Neutrophil (primary cell): ENCODE measurements around the gene GRHPR.
"Not testable (repeated sequence)": the region's sequence is repeated elsewhere in the genome, so short reads cannot be mapped to it uniquely, and the experiment has no call there.

Experiments used
- H3K27ac ChIP-seq: fragments of 200-600 bp; sonication (generic); 2 replicates; pipeline ENCODE4 v1.5.1; 2016; ENCODE audit warnings: mild to moderate bottlenecking, moderate library complexity
- H3K27me3 ChIP-seq: fragments of 200-600 bp; sonication (generic); 2 replicates; pipeline ENCODE4 v1.6.0; 2016; ENCODE audit warnings: mild to moderate bottlenecking
- H3K36me3 ChIP-seq: fragments of 200-600 bp; sonication (generic); 2 replicates; pipeline ENCODE4 v1.5.1; 2017
- H3K4me1 ChIP-seq, 2 experiments: fragments of 200-600 bp in 1 of 2; sonication (generic) in 1 of 2; 1 replicate in 1 of 2; 2 replicates in 1 of 2; pipeline versions ENCODE4 v1.5.1 to v1.6.1; 2013 to 2016; ENCODE audit warnings: low read depth in 1 of 2, low read length in 1 of 2, mild to moderate bottlenecking in 1 of 2, moderate library complexity in 1 of 2; ENCODE audit not compliant: control insufficient read depth in 1 of 2, insufficient read depth in 1 of 2
- H3K4me3 ChIP-seq, 2 experiments: fragments of 200-600 bp in 1 of 2; sonication (generic) in 1 of 2; 1 replicate in 1 of 2; 2 replicates in 1 of 2; pipeline ENCODE4 v1.5.1; 2013 to 2016; ENCODE audit warnings: low read depth in 1 of 2, low read length in 1 of 2, mild to moderate bottlenecking in 1 of 2, moderate library complexity in 1 of 2
- H3K9me3 ChIP-seq: fragments of 200-600 bp; sonication (generic); 2 replicates; pipeline ENCODE4 v1.5.1; 2016
- TF ChIP-seq, protein P1 (sequence below): fragments of 200-600 bp; sonication (generic); IDR thresholded peaks from 2 replicates; pipeline ENCODE4 v1.5.1; 2016; ENCODE audit warnings: antibody characterized with exemption

Gene GRHPR

DNA sequence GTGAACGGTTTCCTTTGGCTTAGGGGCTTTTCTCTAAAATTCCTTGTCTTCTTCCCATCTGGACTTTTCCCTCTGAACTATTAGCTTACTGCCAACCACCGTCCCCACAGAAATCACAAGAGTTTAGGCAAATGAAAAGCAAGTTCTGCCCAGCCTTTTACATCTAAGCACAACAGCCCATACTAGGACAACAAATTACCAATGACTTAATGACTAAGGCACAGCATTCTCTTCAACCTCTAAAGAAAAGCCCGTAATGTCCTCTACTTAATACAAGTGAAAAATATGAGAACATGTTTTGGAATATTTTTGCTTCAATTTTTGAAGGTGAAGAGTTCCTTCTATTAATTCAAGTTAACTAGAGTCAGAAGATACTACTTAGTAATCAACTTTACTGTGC is 41.5 kb downstream of the GRHPR start:
- H3K27me3 ChIP-seq, result peaks cover 6% of the 10 kb centered on the region
- no peaks in the 10 kb centered on the region for H3K9me3 ChIP-seq
- TF ChIP-seq, protein P1, sequence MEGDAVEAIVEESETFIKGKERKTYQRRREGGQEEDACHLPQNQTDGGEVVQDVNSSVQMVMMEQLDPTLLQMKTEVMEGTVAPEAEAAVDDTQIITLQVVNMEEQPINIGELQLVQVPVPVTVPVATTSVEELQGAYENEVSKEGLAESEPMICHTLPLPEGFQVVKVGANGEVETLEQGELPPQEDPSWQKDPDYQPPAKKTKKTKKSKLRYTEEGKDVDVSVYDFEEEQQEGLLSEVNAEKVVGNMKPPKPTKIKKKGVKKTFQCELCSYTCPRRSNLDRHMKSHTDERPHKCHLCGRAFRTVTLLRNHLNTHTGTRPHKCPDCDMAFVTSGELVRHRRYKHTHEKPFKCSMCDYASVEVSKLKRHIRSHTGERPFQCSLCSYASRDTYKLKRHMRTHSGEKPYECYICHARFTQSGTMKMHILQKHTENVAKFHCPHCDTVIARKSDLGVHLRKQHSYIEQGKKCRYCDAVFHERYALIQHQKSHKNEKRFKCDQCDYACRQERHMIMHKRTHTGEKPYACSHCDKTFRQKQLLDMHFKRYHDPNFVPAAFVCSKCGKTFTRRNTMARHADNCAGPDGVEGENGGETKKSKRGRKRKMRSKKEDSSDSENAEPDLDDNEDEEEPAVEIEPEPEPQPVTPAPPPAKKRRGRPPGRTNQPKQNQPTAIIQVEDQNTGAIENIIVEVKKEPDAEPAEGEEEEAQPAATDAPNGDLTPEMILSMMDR, result no peak
- H3K4me3 ChIP-seq, result peak overlapping the region in 1 of 2 experiments; percentile 93
- no peaks in the 10 kb centered on the region for H3K36me3 ChIP-seq
- peaks cover 21 to 23% of the 10 kb centered on the region in 2 experiments for H3K4me1 ChIP-seq
- H3K27ac ChIP-seq, result no peak overlapping the region

DNA sequence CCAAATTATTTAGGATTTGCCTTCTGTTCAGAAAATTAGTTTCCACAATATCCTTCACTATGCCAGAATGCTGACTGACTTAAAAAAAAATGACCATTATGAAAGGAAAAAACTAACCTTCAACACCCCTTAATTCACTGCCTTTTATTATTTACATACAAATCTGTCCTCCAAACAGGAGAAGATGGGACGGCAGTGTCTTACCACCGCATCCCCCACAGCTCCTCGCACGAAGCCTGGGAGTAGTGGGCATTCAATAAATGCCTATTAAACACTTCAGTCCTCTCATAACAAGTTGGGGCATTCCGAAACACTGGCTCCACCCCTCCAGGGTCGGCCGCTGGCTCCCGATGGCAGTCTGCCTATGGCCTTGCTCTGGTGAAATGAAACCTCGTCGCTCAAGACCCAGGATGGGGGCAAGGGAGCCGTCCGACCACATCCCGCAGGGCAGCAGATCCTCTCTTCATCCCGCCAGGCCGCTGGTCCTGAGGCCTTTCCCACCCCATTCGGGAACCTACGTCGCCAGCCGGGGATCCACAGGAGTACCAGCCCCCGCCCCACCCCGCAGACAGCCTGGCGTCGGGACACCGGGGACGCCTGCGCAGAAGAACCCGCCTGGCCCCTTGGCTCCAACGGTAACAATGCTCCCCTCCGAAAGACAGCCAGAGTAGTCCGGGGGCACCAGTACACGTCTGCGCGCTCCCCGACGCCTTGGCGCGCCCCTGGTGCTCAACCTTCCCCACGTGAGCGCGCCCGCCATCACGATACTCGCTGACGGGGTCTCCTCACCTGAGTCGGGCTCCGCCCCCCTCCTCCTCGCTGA is 42.1 kb downstream of the GRHPR start:
- peak overlapping the region; percentile 85 for H3K27ac ChIP-seq
- H3K27me3 ChIP-seq, result peaks cover 6% of the 10 kb centered on the region
- TF ChIP-seq, protein P1, result no peak
- peak overlapping the region; percentile 93 to 95 for H3K4me3 ChIP-seq
- H3K36me3 ChIP-seq, result no peaks in the 10 kb centered on the region
- H3K9me3 ChIP-seq, result no peaks in the 10 kb centered on the region
- peaks cover 21 to 23% of the 10 kb centered on the region in 2 experiments for H3K4me1 ChIP-seq

DNA sequence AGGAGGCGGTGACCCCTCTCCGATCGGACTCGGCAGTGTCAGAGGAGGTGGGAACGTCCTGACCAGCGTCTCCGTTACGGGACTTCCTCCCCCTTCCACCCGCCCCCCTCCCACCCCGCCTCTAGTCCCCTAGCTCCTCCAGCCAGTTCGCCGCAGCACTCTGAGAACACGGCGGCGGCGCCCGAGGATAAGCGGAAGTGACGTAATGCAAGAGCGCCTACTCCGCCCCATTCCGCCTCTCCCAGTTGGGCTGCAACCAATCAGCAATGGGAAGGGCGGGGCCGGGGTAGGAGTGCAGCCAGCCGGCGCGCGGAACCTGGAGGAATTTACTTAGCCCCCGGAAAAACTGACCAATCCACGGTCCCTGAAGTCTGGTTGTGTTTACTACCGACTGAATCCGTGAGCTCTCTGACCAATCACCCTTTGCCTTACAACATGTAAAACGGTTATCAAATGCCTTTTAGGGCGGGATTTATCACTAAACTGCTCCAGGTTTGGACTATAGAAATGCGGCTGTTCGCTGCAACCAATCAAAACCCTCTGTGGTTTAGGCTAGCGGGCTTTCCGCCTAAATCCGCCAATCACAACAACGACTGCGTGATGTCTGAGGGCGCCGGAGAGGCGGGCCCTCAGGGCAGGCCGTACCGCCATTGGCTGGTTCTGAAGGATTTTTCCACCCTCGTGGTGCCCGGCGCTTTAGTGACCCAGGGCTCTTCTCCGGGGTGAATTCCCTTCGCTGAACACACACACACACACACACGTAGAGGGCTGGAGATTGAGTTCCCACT is 42.9 kb downstream of the GRHPR start, which contains the start of gene ZBTB5:
Gene ZBTB5, minus strand, starts transcription at position 202 of the 788 bp plus-strand sequence. CDS start 22,899 bp downstream, outside the sequence.
- Histone ChIP-seq H3K36me3 (no peaks in the 10 kb centered on the region), H3K4me3 (peak within 1 kb of the TSS; percentile 93 to 95), H3K27me3 (peaks cover 6% of the 10 kb centered on the region), H3K27ac (peak within 1 kb of the TSS; percentile 85), H3K9me3 (no peaks in the 10 kb centered on the region), H3K4me1 (peaks cover 21 to 23% of the 10 kb centered on the region in 2 experiments)
- TF ChIP-seq, protein P1, result peak; percentile 32

DNA sequence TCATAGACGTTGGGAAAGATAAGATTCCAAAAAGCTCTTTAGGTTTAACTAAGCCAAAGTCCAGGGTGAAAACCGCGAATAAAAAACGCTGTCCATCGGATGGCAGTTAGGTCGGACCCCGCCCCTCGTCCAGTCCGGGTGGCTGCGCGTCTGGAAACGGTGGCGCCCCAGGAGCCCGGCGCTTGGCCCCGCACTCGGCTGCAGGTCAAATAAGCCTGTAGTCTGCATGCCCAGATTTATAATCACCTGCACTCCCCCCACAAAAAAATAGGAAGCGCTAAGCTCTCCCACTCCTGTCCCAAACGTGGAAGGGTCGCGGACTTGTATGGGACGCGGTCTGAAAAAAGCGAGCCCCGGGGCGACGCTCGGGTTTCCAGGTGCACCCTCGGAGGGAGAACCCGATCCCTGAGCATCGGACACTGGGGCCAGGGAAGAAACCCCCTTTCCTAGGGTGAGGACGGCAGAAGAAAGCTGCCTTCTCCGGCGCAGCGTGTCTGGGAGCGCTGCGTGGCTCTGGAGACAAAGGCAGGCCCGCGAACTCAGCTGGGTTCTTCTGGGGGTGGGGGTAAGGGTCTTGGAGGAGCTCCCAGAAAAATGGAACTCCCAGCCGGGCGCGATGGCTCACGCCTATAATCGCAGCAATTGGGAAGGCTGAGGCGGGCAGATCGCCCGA is 43.7 kb downstream of the GRHPR start:
- TF ChIP-seq, protein P1, result no peak
- Histone ChIP-seq H3K27me3 (peaks cover 6% of the 10 kb centered on the region), H3K36me3 (no peaks in the 10 kb centered on the region), H3K27ac (peak overlapping the region; percentile 85), H3K4me3 (peak overlapping the region; percentile 93 to 95), H3K9me3 (no peaks in the 10 kb centered on the region), H3K4me1 (peaks cover 21 to 23% of the 10 kb centered on the region in 2 experiments)

DNA sequence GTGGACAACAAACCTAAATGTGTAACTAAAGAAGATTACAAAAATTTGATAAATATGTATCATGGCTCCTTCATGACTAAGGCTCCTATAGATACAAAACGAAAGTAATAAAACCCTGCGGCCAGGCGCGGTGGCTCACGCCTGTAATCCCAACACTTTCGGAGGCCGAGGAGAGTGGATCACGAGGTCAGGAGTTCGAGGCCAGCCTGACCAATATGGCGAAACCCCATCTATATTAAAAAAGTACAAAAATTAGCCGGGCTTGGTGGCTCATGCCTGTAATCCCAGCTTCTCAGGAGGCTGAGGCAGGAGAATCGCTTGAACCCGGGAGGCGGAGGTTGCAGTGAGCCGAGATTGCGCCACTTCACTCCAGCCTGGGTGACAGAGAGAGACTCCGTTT is 45.0 kb downstream of the GRHPR start:
- H3K36me3 ChIP-seq, H3K4me3 ChIP-seq, H3K9me3 ChIP-seq, H3K27ac ChIP-seq: not testable (repeated sequence)
- Histone ChIP-seq H3K27me3 (peaks cover 12% of the 10 kb centered on the region), H3K4me1 (peaks cover 21 to 23% of the 10 kb centered on the region in 2 experiments)
